DOHH2 (cell line): Measurements from ENCODE around the gene PLCXD3.

Experiments
- CTCF ChIP-seq: fragments of 200-600 bp; sonication (generic); IDR thresholded peaks from one replicate; pipeline ENCODE4 v1.5.1; 2014; ENCODE audit warnings: antibody characterized with exemption, mild to moderate bottlenecking, low read depth, low read length; ENCODE audit not compliant: poor library complexity, severe bottlenecking
- EZH2phosphoT487 ChIP-seq: fragments of 200-600 bp; sonication (generic); IDR thresholded peaks from 2 replicates; pipeline ENCODE4 v1.6.1; 2017; ENCODE audit warnings: borderline replicate concordance, mild to moderate bottlenecking, antibody characterized with exemption, low read length, moderate library complexity, mixed read lengths

- TF ChIP-seq CTCF (no peak), EZH2phosphoT487 (no peak)
Measured at GRCh38 chr5:41482173-41482572, 28.2 kb downstream of the PLCXD3 start.
